GM21515 (cell line): ENCODE data around the gene SUSD4.

Experiments
- ATAC-seq: cut with Tn5 transposase; IDR thresholded peaks from one replicate; pipeline ENCODE4 v1.9.1; 2021; ENCODE audit not compliant: unreplicated experiment

The SUSD4 gene

GRCh38 chr1:223331301-223331700 is 32.7 kb downstream of the SUSD4 start:
- no peak for ATAC-seq

GRCh38 chr1:223330466-223330865 is 33.5 kb downstream of the SUSD4 start:
- no peak for ATAC-seq

GRCh38 chr1:223329664-223330415 is 34.1 kb downstream of the SUSD4 start:
- no peak for ATAC-seq

- no peak for ATAC-seq
Measured at GRCh38 chr1:223329252-223329651, 34.7 kb downstream of the SUSD4 start.

GRCh38 chr1:223328566-223328965 is 35.4 kb downstream of the SUSD4 start:
- no peak for ATAC-seq

GRCh38 chr1:223326776-223327175 is 37.2 kb downstream of the SUSD4 start:
- ATAC-seq, result no peak

- ATAC-seq, result no peak
Measured at GRCh38 chr1:223323491-223324484, 40.2 kb downstream of the SUSD4 start.

- ATAC-seq, result no peak
Measured at GRCh38 chr1:223322868-223323267, 41.1 kb downstream of the SUSD4 start.

- ATAC-seq, result no peak
Measured at GRCh38 chr1:223320959-223321358, 43.0 kb downstream of the SUSD4 start.

- no peak for ATAC-seq
Measured at GRCh38 chr1:223319905-223320580, 43.9 kb downstream of the SUSD4 start.

- no peak for ATAC-seq
Measured at GRCh38 chr1:223319398-223319797, 44.6 kb downstream of the SUSD4 start.

GRCh38 chr1:223316082-223316481 is 47.9 kb downstream of the SUSD4 start:
- no peak for ATAC-seq

- no peak for ATAC-seq
Measured at GRCh38 chr1:223315665-223316064, 48.3 kb downstream of the SUSD4 start.

- no peak for ATAC-seq
Measured at GRCh38 chr1:223313415-223313754, 50.6 kb downstream of the SUSD4 start.

- ATAC-seq, result no peak
Measured at GRCh38 chr1:223312705-223313414, 51.1 kb downstream of the SUSD4 start.

GRCh38 chr1:223312273-223312672 is 51.7 kb downstream of the SUSD4 start:
- ATAC-seq, result no peak

GRCh38 chr1:223311826-223312225 is 52.1 kb downstream of the SUSD4 start:
- ATAC-seq, result no peak

GRCh38 chr1:223308136-223308535 is 55.8 kb downstream of the SUSD4 start:
- no peak for ATAC-seq

GRCh38 chr1:223307544-223307943 is 56.4 kb downstream of the SUSD4 start:
- no peak for ATAC-seq

- no peak for ATAC-seq
Measured at GRCh38 chr1:223304931-223305330, 59.0 kb downstream of the SUSD4 start.

GRCh38 chr1:223301371-223301770 is 62.6 kb downstream of the SUSD4 start:
- no peak for ATAC-seq
